Upper lobe of right lung (tissue), 1 donor: Measurements from ENCODE around the gene HRH1. TPM values are rescaled to one million over a fixed set of nuclear protein-coding genes. Genes with fewer than 3 reads are reported as not detected.
A peak's percentile ranks its signal among the peaks of the same experiment; 100 is the strongest.

Experiments
- ATAC-seq: fragments of 200-7000 bp; cut with Tn5 transposase; one replicate; pipeline ENCODE4 v1.9.1; 2020; ENCODE audit warnings: mild to moderate bottlenecking, moderate library complexity
- DNase-seq: peaks from one replicate; pipeline ENCODE4 v3.0.0-alpha.2; 2020
- H3K27ac ChIP-seq: fragments of 200-600 bp; one replicate; pipeline ENCODE4 v1.8.0; 2022
- H3K27me3 ChIP-seq: fragments of 200-600 bp; one replicate; pipeline ENCODE4 v1.8.0; 2022; ENCODE audit warnings: mild to moderate bottlenecking
- H3K36me3 ChIP-seq: fragments of 200-600 bp; one replicate; pipeline ENCODE4 v1.8.0; 2022
- H3K4me1 ChIP-seq: fragments of 200-600 bp; one replicate; pipeline ENCODE4 v1.8.0; 2022
- H3K4me3 ChIP-seq: fragments of 200-600 bp; one replicate; pipeline ENCODE4 v1.8.0; 2022; ENCODE audit warnings: mild to moderate bottlenecking
- H3K9me3 ChIP-seq: fragments of 200-600 bp; one replicate; pipeline ENCODE4 v1.8.0; 2022
- intact Hi-C: fragments of 100-400 bp; cut with DNase I; formaldehyde crosslinking; loops from one replicate; pipeline ENCODE4 v1.11.0; 2022
- total RNA-seq: library from RNA; stranded (reverse); fragmentation: NEBNext Ultra II Directional; extraction: Animal tissue kit (Norgen Biotek cat#: 25700); gene quantifications from one replicate; pipeline ENCODE4 v1.2.1, GENCODE V29; 2021
- TF ChIP-seq, protein P1 (sequence below): fragments of 200-600 bp; IDR thresholded peaks from one replicate; pipeline ENCODE4 v1.8.0; 2022; ENCODE audit warnings: antibody characterized with exemption
- donor health status: DM: no; HTN: yes; CAD: no; lungs with severe emphysema.

Gene HRH1
- total RNA-seq, 1 donor from 2014 or later, result 12.0 TPM

GRCh38 chr3:11145888-11146287 lies 8.4 kb upstream of the HRH1 start:
- H3K4me1 ChIP-seq, result no peaks in the 10 kb centered on the region
- no peak overlapping the region for H3K27ac ChIP-seq
- intact Hi-C loops, result no loop called here
- no peaks in the 10 kb centered on the region for H3K9me3 ChIP-seq
- H3K27me3 ChIP-seq, result no peaks in the 10 kb centered on the region
- H3K36me3 ChIP-seq, result no peaks in the 10 kb centered on the region
- ATAC-seq (no peak), DNase-seq (no peak)
- H3K4me3 ChIP-seq, result no peak overlapping the region
- TF ChIP-seq, protein P1, sequence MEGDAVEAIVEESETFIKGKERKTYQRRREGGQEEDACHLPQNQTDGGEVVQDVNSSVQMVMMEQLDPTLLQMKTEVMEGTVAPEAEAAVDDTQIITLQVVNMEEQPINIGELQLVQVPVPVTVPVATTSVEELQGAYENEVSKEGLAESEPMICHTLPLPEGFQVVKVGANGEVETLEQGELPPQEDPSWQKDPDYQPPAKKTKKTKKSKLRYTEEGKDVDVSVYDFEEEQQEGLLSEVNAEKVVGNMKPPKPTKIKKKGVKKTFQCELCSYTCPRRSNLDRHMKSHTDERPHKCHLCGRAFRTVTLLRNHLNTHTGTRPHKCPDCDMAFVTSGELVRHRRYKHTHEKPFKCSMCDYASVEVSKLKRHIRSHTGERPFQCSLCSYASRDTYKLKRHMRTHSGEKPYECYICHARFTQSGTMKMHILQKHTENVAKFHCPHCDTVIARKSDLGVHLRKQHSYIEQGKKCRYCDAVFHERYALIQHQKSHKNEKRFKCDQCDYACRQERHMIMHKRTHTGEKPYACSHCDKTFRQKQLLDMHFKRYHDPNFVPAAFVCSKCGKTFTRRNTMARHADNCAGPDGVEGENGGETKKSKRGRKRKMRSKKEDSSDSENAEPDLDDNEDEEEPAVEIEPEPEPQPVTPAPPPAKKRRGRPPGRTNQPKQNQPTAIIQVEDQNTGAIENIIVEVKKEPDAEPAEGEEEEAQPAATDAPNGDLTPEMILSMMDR, result no peak

GRCh38 chr3:11146773-11147660 lies 7.3 kb upstream of the HRH1 start:
- no peak overlapping the region for H3K27ac ChIP-seq
- ATAC-seq (peak; percentile 48), DNase-seq (no peak)
- TF ChIP-seq, protein P1, result no peak
- no peaks in the 10 kb centered on the region for H3K36me3 ChIP-seq
- no peaks in the 10 kb centered on the region for H3K4me1 ChIP-seq
- no peaks in the 10 kb centered on the region for H3K9me3 ChIP-seq
- no peak overlapping the region for H3K4me3 ChIP-seq
- no peaks in the 10 kb centered on the region for H3K27me3 ChIP-seq
- intact Hi-C loops, result no loop called here

GRCh38 chr3:11150256-11150655 lies 4.0 kb upstream of the HRH1 start:
- no peak overlapping the region for H3K4me3 ChIP-seq
- peaks cover 8% of the 10 kb centered on the region for H3K4me1 ChIP-seq
- ATAC-seq (no peak), DNase-seq (no peak)
- peaks cover 14% of the 10 kb centered on the region for H3K27me3 ChIP-seq
- TF ChIP-seq, protein P1, result no peak
- no peaks in the 10 kb centered on the region for H3K9me3 ChIP-seq
- intact Hi-C loops, result loop anchor here (10.0 kb wide), 1 partner anchor 185 kb away; no protein-coding TSS in a partner anchor
- no peaks in the 10 kb centered on the region for H3K36me3 ChIP-seq
- no peak overlapping the region for H3K27ac ChIP-seq

- no peaks in the 10 kb centered on the region for H3K36me3 ChIP-seq
- intact Hi-C loops, result loop anchor here (10.0 kb wide), 1 partner anchor 182 kb away; no protein-coding TSS in a partner anchor
- no peak overlapping the region for H3K27ac ChIP-seq
- DNase-seq, result no peak
- TF ChIP-seq, protein P1, result no peak
- peaks cover 25% of the 10 kb centered on the region for H3K27me3 ChIP-seq
- H3K4me1 ChIP-seq, result peaks cover 11% of the 10 kb centered on the region
- no peak overlapping the region for H3K4me3 ChIP-seq
- no peak for ATAC-seq
- no peaks in the 10 kb centered on the region for H3K9me3 ChIP-seq
These were observed 2.0 kb upstream of the HRH1 start for GRCh38 chr3:11152301-11152700.

- ATAC-seq (no peak), DNase-seq (no peak)
- Histone ChIP-seq H3K4me1 (peaks cover 14% of the 10 kb centered on the region), H3K27me3 (peaks cover 25% of the 10 kb centered on the region), H3K9me3 (no peaks in the 10 kb centered on the region), H3K4me3 (peak overlapping the region; percentile 50), H3K36me3 (no peaks in the 10 kb centered on the region), H3K27ac (peak overlapping the region; percentile 42)
- TF ChIP-seq, protein P1, result no peak
- intact Hi-C loops, result loop anchor here (10.0 kb wide), 1 partner anchor 180 kb away; no protein-coding TSS in a partner anchor
These were observed 646 bp downstream of the HRH1 start for GRCh38 chr3:11154953-11155325.
